ENCODE data around the gene MYLIP. TPM values are rescaled to one million over a fixed set of nuclear protein-coding genes. Genes with fewer than 3 reads are reported as not detected.

Gene MYLIP
- total RNA-seq, 4 donors from 2014 or later: 35.1 to 49.6 (median 43.8) TPM

GRCh38 chr6:16130932-16131387 is 2.1 kb downstream of the MYLIP start:
- intact Hi-C loops (cut with DNase I; ENCODE audit: low total_unique reads): no loop called here
- peak overlapping the region; percentile 98 for H3K4me3 ChIP-seq (ENCODE audit: low read depth, poor library complexity, severe bottlenecking)
- 2 to 3% methylated on average over 3 of the region's 3 CpGs for WGBS, 2 donors
- DNase-seq (ENCODE audit: low spot score in 2 of 2): peak in 1 of 2 donors; percentile 72
- TF ChIP-seq POLR2A (IDR thresholded peaks at IDR 0.05): no peak
- no peak for TF ChIP-seq CTCF (IDR thresholded peaks at IDR 0.05)

GRCh38 chr6:16132909-16133308 is 4.0 kb downstream of the MYLIP start:
- TF ChIP-seq POLR2A (IDR thresholded peaks at IDR 0.05) (no peak), CTCF (IDR thresholded peaks at IDR 0.05) (no peak)
- no peak for DNase-seq (ENCODE audit: low spot score in 2 of 2)
- intact Hi-C loops (cut with DNase I; ENCODE audit: low total_unique reads): no loop called here
- H3K4me3 ChIP-seq (ENCODE audit: low read depth, poor library complexity, severe bottlenecking): no peak overlapping the region

- no peak for TF ChIP-seq POLR2A (IDR thresholded peaks at IDR 0.05)
- TF ChIP-seq CTCF (IDR thresholded peaks at IDR 0.05): no peak
- DNase-seq (ENCODE audit: low spot score in 2 of 2): no peak
- no peak overlapping the region for H3K4me3 ChIP-seq (ENCODE audit: low read depth, poor library complexity, severe bottlenecking)
- 14 to 29% methylated on average over 1 of the region's 1 CpG for WGBS, 2 donors
- intact Hi-C loops (cut with DNase I; ENCODE audit: low total_unique reads): no loop called here
Observed at GRCh38 chr6:16134430-16134829, 5.5 kb downstream of the MYLIP start.

- TF ChIP-seq CTCF (IDR thresholded peaks at IDR 0.05): no peak
- TF ChIP-seq POLR2A (IDR thresholded peaks at IDR 0.05): no peak
- intact Hi-C loops (cut with DNase I; ENCODE audit: low total_unique reads): no loop called here
- no peak overlapping the region for H3K4me3 ChIP-seq (ENCODE audit: low read depth, poor library complexity, severe bottlenecking)
- DNase-seq (ENCODE audit: low spot score in 2 of 2): no peak
Observed at GRCh38 chr6:16135066-16135465, 6.2 kb downstream of the MYLIP start.

- no peak overlapping the region for H3K4me3 ChIP-seq (ENCODE audit: low read depth, poor library complexity, severe bottlenecking)
- intact Hi-C loops (cut with DNase I; ENCODE audit: low total_unique reads): no loop called here
- WGBS, 2 donors: 41 to 43% methylated on average over 3 of the region's 3 CpGs
- no peak for TF ChIP-seq POLR2A (IDR thresholded peaks at IDR 0.05)
- TF ChIP-seq CTCF (IDR thresholded peaks at IDR 0.05): no peak
- DNase-seq (ENCODE audit: low spot score in 2 of 2): no peak
Observed at GRCh38 chr6:16136091-16136490, 7.2 kb downstream of the MYLIP start.
